GM15510 (cell line): ENCODE measurements around the gene PAK6.

Experiments
- POLR2A ChIP-seq: IDR thresholded peaks from 3 replicates; pipeline ENCODE4 v1.6.1; 2011; ENCODE audit warnings: borderline replicate concordance; ENCODE audit not compliant: insufficient read length; ENCODE audit errors: extremely low read depth

Gene PAK6

DNA sequence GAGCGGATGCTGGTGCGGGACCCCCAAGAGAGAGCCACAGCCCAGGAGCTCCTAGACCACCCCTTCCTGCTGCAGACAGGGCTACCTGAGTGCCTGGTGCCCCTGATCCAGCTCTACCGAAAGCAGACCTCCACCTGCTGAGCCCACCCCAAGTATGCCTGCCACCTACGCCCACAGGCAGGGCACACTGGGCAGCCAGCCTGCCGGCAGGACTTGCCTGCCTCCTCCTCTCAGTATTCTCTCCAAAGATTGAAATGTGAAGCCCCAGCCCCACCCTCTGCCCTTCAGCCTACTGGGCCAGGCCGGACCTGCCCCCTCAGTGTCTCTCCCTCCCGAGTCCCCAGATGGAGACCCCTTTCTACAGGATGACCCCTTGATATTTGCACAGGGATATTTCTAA is 37.1 kb downstream of the PAK6 start:
- TF ChIP-seq POLR2A: no peak

DNA sequence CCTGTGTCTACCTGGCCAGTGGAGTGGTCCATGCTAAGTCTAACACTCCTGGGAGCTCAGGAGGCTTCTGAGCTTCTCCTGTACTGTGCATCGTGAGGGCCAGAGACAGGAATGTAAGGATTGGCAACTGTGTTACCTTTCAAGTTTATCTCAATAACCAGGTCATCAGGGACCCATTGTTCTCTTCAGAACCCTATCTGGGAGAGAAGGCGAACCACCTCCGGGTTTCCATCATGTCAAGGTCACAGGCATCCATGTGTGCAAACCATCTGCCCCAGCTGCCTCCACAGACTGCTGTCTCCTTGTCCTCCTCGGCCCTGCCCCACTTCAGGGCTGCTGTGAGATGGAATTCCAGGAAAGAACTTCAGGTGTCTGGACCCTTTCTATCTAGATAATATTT is 38.1 kb downstream of the PAK6 start:
- no peak for TF ChIP-seq POLR2A

DNA sequence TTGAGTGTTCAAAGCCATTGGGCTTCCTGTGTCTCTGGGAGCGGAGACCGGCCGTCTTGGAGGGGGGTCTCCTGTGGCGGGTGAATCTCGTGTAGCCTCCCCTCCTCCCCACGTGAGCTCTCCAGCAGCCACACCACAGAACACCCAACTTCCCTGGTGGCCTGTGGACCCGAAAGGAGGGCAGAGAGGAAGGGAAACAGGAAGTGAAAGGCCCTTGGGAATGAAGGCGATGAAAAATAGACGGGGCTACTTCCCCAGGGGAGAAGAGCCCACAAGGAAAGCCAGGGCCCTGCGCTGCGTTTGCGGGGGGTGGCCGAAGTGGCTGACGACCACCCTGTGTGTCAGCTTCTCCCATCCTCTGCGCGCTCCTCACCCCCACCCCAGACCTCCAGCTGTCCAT is 38.6 kb downstream of the PAK6 start:
- TF ChIP-seq POLR2A: no peak

DNA sequence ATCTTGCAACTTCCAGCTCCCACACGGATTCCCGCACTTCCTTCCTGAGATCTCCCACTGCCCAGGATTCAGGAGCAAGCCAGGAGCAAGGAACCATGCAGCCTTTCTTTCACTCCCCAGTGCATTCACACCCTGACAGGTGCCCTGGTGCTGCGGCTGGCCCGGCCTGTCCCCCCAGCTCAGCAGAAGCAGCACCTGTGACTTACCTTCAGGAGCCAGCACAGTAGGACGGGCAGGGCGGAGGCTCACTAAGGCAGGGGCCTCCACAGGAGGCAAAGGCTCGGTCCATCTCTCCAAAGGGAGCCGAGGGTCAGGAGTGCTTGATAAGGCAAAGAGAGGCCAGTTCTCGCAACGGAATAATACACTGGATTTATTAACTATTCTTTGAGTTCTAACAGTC is 39.2 kb downstream of the PAK6 start:
- TF ChIP-seq POLR2A: no peak

DNA sequence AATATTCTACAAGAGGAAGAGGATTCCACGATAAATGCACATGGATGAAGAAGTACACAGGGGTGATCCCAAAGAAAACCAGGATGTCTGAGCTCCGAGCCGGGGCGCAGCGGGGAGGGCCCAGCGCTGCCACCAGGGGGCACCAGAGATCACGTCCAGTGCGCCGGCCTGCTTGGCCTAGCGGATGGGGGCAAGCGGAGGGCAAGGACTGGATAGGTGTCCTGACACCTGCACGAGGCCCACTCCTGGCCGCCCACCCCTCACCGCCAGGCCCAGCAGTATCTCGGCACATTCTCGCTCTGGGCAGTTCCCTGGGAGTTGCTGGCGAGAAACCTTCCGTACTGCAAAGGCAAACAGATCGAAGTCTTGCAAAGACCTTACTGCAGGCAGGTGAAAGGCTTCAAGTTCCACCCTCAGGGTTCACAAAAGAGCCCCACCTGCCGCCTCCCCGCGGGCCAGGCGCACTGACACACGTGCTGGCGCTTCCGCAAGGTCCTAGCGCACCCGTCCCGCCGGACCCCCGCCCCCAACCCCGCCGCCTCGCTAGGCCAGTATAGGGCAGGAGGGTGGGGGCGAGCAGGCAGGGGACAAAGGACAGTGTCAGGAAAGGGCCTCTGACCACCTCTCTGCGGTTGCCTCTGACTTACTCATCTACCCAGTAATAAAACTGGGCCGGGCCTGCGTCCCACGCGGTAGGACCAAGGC is 40.7 kb downstream of the PAK6 start:
- no peak for TF ChIP-seq POLR2A

DNA sequence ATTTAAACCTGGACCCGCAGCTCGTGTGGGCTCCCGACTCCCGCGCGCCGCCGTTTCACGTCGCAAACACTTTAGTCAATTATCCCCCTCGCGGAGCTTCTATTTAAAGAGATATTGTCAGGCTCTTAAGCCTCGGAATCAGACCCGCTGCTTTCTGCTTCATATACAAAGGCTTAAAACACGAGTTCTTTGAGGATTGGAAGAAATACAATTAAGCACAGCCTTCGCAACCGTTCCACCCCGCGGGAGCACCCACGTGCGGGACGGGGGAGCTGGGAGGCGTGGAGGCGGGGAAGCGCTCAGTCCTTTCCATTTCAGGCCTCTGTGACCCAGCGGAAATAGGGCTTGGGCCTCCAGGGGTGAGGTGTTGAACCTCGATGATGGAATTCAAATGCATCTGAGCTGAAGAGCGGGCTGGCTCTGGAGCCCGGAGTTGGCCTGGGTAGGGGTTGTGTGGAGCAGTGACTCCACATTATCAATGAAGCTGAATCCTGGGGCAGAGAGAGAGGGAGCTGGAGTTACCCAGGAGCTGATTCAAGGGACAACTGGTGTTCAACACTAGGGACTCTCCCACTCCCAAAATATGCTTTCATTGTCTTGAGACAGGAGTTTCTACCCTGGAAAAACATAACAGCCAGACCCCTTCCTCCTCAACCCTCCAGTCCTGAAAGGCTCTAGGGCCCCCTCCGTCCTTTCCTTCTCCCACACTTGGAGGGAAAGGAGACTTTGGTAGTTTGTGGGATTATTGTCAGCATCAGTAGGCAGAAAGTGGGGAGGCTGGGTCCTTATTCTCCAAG is 41.6 kb downstream of the PAK6 start:
- TF ChIP-seq POLR2A: no peak

DNA sequence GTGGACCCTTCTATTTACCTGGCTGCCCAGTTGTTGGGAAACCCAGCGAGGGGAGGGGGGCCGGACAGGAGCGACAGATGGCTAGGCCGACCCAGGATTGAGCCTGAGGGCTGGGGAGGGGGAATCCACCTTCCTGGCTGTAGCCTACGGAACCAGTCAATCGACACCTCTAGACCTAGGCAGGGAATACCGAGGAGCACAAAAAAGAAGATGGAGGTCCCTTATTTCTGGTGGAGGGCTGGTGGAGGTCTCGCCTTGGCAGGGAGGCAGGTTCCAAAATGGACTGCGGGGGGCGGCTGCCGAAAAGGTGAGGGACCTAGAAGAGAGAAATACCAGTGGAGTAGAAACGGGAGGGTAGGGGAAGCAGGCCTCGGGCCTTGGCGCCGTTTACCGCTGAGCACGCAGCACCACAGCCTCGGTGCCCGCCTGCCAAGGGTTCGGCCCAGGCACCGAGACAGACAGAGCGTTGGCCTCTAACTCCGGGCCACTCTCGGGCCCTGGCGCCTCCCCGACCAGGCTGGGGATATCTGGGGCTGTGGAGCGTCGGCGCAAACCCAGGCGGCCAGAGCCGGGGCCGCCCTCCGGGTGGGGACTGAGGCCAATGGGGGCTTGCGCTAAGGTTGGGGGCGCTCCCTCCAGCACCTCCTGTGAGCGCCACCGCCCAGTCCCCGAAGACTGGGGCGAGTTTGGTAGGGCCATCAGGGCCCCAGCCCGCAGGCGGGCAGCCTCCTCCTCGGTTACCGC is 42.4 kb downstream of the PAK6 start:
- TF ChIP-seq POLR2A: no peak

DNA sequence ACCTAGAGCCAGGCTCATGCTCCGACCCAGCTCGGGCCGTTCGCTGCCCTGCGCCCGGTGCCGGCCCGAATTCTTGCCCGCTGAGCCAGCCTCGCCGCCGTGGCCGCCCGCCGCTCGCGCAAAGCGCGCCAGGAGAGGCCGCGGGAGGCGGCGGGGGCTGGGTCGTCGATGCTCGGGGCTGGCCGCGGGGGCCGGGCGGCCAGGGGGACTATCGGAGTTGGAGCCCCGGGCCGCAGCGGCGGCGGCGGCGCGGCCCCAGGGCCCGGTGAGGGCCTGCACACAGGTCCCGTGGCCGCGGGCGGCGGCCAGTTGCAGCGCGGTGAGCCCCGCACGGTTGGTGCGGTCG is 42.9 kb downstream of the PAK6 start:
- no peak for TF ChIP-seq POLR2A

DNA sequence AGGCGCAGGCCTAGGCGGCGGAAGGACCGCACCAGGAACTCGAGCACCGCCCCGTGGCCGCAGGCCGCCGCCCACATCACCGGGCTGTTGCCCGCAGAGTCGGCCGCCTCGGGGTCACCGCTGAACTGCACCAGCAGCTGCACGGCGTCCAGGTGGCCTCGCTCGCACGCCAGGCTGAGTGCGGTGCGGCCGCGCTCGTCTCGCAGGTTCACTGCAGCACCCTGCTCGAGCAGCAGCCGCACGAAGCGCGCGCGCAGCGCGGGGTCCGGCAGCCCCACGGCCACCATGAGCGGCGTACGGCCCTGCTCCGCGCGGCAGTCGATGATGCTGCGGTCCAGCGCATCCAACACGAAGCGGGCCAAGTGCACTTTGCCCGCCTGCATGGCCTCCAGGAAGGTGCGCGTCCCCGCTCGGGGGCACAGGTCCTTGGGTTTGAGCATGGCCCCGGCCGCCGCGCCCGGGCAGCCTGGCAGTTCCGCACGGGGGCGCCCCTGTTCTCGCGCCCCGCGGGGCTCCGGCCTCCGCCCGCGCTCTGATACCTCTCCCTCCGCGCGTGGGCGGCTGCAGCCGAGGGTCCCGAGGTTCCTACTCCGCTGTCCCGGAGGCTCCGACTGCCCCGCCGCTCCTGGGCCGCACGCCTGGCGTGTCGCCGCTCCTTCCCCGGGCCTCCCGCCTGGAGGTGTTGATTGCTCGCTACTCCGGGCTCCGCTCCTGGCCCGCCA is 43.4 kb downstream of the PAK6 start:
- no peak for TF ChIP-seq POLR2A

DNA sequence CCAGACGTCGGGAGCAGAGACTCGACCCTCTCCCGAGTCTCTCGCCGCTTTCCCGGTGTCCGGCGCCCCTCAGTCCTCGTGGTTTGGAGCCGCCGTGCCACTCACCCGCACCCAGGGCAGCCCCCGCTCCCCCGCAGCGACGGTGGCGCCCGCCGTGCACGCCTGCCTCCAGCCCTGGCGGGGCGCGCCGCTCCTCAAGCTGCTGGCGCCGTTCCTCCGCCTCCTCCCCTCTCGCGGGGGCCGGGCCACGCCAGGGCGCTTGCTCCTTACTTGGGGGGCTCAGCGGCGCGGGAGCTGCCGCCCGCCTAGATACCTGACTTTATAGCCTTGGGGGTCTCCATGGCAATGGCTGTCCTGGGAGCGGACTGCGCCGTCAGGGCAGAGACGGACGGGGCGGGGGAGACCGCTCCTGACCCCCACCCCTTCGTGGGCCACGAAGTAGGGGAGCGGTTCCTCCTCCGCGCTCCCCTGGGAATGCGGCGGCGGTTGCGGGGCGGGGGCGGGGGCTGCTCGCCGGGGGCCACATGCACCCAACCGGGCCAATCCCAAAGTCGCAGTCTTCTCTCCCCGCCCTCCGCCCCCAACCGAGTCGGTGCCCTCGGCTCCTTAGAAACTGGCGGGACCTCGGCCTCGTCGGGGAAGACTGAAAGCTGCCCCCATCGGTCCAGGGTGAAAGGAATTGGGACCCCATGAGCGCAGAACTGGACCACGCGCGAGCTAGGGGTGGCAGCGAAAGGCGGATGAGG is 44.2 kb downstream of the PAK6 start, which contains the start of gene ANKRD63:
ANKRD63 (minus strand) TSS at position 196 of the 746 bp plus-strand sequence. CDS start 478 bp downstream, outside the sequence.
- no peak for TF ChIP-seq POLR2A

DNA sequence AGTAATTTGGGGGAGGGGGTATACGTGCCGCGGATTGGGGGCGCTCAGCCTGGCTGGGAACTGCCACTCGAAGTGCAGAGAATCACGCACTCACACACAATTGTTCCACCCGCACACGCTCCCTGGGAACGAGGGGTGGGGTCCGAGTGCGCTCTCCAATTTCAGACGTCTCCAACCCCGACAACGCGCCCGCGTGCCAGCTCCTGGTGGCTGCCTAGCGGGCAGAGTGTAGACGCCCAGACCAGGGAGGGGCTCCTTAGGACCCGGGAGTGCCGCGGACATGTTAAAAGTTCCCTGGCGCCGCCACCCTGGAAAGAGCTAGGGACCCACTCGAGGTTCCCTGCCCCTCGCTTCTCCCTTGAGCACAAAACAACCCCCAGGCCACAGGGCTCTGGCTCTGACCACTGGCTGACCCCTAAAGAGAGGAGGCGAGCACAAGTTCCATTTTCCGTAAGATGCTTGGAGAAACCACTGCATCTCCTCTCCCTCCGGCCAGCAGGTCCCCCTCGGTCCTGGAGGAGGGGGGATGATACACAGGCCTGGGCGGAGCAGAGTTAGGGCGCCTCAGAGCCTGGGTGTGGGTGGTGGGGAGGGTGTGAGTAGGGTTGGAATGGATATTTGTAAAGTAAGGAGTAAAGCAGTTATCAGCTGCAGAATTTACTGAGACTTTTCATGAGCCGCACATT is 44.9 kb downstream of the PAK6 start:
- TF ChIP-seq POLR2A: no peak

DNA sequence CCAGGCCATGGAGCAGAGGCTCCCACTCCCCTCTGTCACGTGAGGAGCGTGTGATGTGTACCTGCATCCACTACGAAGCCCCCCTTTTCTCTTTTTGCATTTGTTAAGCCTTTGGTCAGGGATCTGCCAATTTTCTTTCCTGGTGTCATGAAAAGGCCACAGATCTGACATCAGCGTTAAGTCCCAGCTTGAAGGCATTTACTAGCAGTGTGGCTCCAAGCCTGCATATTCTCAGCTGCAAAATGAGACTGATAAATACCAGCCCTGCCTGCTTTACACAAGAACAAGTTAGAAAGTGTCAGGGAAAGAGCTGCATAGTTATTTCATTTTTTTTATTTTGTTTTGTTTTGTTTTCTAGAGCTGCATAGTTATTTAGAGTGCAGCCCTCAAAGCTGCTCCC is 46.3 kb downstream of the PAK6 start:
- no peak for TF ChIP-seq POLR2A

DNA sequence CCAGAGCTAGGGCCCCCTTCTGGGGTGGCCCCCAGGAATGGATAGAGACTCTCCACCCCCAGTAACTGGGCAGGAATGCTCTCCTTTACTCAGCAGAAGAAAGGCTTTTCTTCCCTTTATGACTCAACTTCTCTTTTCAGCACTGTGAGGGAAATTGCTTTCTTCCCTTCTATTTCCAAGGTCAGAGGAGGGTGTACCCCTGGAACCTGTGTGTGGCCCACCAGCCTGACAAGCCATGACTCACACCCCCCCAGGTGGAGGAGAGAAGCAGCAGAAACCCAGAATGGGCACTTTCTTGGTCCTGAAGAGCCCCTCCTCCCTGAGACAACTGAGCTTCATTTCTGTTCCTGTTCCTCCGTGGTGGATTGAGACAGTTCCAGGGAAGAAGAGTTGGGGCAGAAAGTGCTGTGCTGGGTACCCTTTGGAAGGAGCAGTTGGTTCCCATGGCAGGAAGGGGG is 46.7 kb downstream of the PAK6 start:
- no peak for TF ChIP-seq POLR2A

DNA sequence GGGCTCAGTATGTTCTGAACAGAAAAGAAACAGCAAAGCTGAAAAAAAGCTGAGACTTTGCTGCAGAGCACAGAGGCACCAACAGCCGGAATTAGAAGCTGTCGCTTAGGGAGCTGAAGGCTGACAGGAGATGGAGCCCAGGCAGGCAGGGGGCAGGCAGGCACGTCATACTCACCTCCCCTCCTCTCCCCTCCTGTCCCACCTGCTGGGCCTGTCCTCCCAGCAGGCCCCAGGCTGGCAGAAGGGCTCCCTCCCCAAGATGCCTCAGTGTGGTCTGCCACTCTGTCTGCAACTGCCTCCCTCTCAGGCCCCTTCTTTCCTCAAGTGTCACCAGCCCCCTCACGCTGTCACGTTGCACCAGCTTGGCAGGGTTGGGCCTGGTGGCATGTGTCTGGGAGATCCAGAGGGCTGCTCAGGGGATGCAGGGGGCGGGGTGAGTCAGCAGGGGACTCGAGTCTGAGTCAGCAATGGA is 47.2 kb downstream of the PAK6 start:
- TF ChIP-seq POLR2A: no peak

DNA sequence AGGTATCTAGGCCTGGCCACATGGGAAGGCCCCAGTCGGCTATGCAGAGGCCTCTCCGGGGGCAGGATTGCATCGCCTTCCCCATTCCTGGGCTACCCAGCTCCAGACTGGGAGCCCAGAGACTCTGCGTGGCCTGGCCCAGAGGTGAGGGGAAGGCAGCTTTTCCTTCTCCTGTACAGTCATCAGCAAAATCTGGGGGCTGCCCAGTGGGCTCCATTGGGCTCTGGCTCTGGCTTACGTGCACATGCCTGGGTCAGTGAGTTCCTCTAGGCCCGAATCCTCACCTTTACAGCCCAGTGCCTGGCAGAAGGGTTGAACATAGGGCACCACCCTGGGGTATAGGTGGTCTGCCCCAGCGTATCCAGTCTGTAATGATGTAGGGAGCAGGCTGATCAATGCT is 47.9 kb downstream of the PAK6 start:
- no peak for TF ChIP-seq POLR2A
